T-helper 17 cell (primary cell): Measurements from ENCODE around the gene UQCC3. TPM values are rescaled to one million over a fixed set of nuclear protein-coding genes. Genes with fewer than 3 reads are reported as not detected.
"Not testable (repeated sequence)": the region's sequence is repeated elsewhere in the genome, so short reads cannot be mapped to it uniquely, and the experiment has no call there.

Source experiments
- ATAC-seq: fragments of 150-1000 bp; cut with Tn5 transposase; 2 replicates; pipeline ENCODE4 v1.10.0; 2021; ENCODE audit warnings: mild to moderate bottlenecking, moderate library complexity
- DNase-seq, 3 donors: peaks; one replicate each; pipeline versions ENCODE4 v3.0.0 to v3.0.0-alpha.2; 2020 to 2021
- H3K9me3 ChIP-seq: one replicate; pipeline ENCODE4 v1.7.0; 2013; ENCODE audit warnings: low read length, mild to moderate bottlenecking; ENCODE audit not compliant: control insufficient read depth, poor library complexity, severe bottlenecking
- H3K27ac Mint-ChIP-seq: one replicate; pipeline ENCODE4 v1.8.0; 2022; ENCODE audit warnings: mild to moderate bottlenecking, moderate library complexity, mixed read lengths
- H3K27me3 Mint-ChIP-seq: one replicate; pipeline ENCODE4 v1.8.0; 2022; ENCODE audit warnings: mixed read lengths
- H3K36me3 Mint-ChIP-seq: one replicate; pipeline ENCODE4 v1.8.0; 2022; ENCODE audit warnings: low read depth, mixed read lengths
- H3K4me1 Mint-ChIP-seq: one replicate; pipeline ENCODE4 v1.8.0; 2022; ENCODE audit warnings: mild to moderate bottlenecking, mixed read lengths
- H3K4me3 Mint-ChIP-seq: one replicate; pipeline ENCODE4 v1.8.0; 2022; ENCODE audit warnings: mild to moderate bottlenecking, moderate library complexity, mixed read lengths
- total RNA-seq, 4 donors: library from RNA in 2 of 4; stranded (reverse) in 2 of 4; gene quantifications; one replicate each; pipeline ENCODE4 v1.2.3 and lab custom pipeline; 2022 to 2026

Gene UQCC3
- total RNA-seq, 2 donors from 2014 or later = 2.6 to 3.3 TPM

GRCh38 chr11:62694455-62695167 lies 23.1 kb downstream of the UQCC3 start:
- peak; percentile 59 to 70 (median 61) for DNase-seq
- H3K36me3 Mint-ChIP-seq = peaks cover 3% of the 10 kb centered on the region
- no peaks in the 10 kb centered on the region for H3K9me3 ChIP-seq
- peaks cover 7% of the 10 kb centered on the region for H3K4me1 Mint-ChIP-seq
- H3K27ac Mint-ChIP-seq = no peak overlapping the region
- H3K27me3 Mint-ChIP-seq = no peaks in the 10 kb centered on the region
- H3K4me3 Mint-ChIP-seq = no peak overlapping the region
- peak; percentile 84 for ATAC-seq

- DNase-seq = no peak
- Mint-ChIP-seq H3K27me3 (no peaks in the 10 kb centered on the region), H3K36me3 (no peaks in the 10 kb centered on the region), H3K27ac (no peak overlapping the region), H3K4me3 (no peak overlapping the region), H3K4me1 (peaks cover 13% of the 10 kb centered on the region)
- no peak for ATAC-seq
- no peaks in the 10 kb centered on the region for H3K9me3 ChIP-seq
Observed at GRCh38 chr11:62702246-62702645, 30.8 kb downstream of the UQCC3 start.

- H3K27me3 Mint-ChIP-seq = not testable (repeated sequence)
Observed at GRCh38 chr11:62703921-62704320, 32.4 kb downstream of the UQCC3 start.

GRCh38 chr11:62705413-62705812 lies 33.9 kb downstream of the UQCC3 start:
- no peaks in the 10 kb centered on the region for H3K9me3 ChIP-seq
- no peaks in the 10 kb centered on the region for H3K27me3 Mint-ChIP-seq
- ATAC-seq = no peak
- H3K4me1 Mint-ChIP-seq = peaks cover 29% of the 10 kb centered on the region
- H3K36me3 Mint-ChIP-seq = no peaks in the 10 kb centered on the region
- peak overlapping the region; percentile 97 for H3K4me3 Mint-ChIP-seq
- DNase-seq = no peak
- peak overlapping the region; percentile 88 for H3K27ac Mint-ChIP-seq

More at GRCh38 chr11:62703921-62704320, 32.4 kb downstream of the UQCC3 start:
- H3K9me3 ChIP-seq, ATAC-seq, H3K36me3 Mint-ChIP-seq, DNase-seq: not testable (repeated sequence)
- Mint-ChIP-seq H3K4me3 (peak overlapping the region; percentile 19), H3K4me1 (peaks cover 21% of the 10 kb centered on the region), H3K27ac (peak overlapping the region; percentile 39)

- H3K36me3 Mint-ChIP-seq = no peaks in the 10 kb centered on the region
- peak overlapping the region; percentile 97 for H3K4me3 Mint-ChIP-seq
- peak; percentile 70 for ATAC-seq
Observed at GRCh38 chr11:62705880-62706849, 34.7 kb downstream of the UQCC3 start.

GRCh38 chr11:62706850-62707247 lies 35.4 kb downstream of the UQCC3 start:
- H3K36me3 Mint-ChIP-seq = no peaks in the 10 kb centered on the region
- H3K9me3 ChIP-seq = no peaks in the 10 kb centered on the region
- H3K4me3 Mint-ChIP-seq = peak overlapping the region; percentile 97
- no peak overlapping the region for H3K27ac Mint-ChIP-seq
- DNase-seq (no peak), ATAC-seq (no peak)
- peaks cover 29% of the 10 kb centered on the region for H3K4me1 Mint-ChIP-seq
- no peaks in the 10 kb centered on the region for H3K27me3 Mint-ChIP-seq

More at GRCh38 chr11:62705880-62706849, 34.7 kb downstream of the UQCC3 start:
- Mint-ChIP-seq H3K4me1 (peaks cover 29% of the 10 kb centered on the region), H3K27me3 (no peaks in the 10 kb centered on the region), H3K27ac (peak overlapping the region; percentile 88)
- H3K9me3 ChIP-seq = no peaks in the 10 kb centered on the region
- peak; percentile 91 to 96 (median 95) for DNase-seq

- Mint-ChIP-seq H3K27ac (peak within 1 kb of the TSS; percentile 100), H3K36me3 (no peaks in the 10 kb centered on the region), H3K27me3 (no peaks in the 10 kb centered on the region), H3K4me1 (peaks cover 29% of the 10 kb centered on the region), H3K4me3 (peak within 1 kb of the TSS; percentile 97)
- no peaks in the 10 kb centered on the region for H3K9me3 ChIP-seq
- ATAC-seq (no peak), DNase-seq (no peak)
Observed at GRCh38 chr11:62707277-62707861, 35.9 kb downstream of the UQCC3 start, which contains the start of the genes BSCL2 and GNG3. BSCL2 (minus strand) TSS chr11:62707424; CDS start chr11:62707195, 229 bp downstream. GNG3 (plus strand) TSS chr11:62707676; CDS start chr11:62708296, 620 bp downstream.

GRCh38 chr11:62708392-62708791 lies 36.9 kb downstream of the UQCC3 start:
- H3K4me1 Mint-ChIP-seq = peaks cover 35% of the 10 kb centered on the region
- peak overlapping the region; percentile 100 for H3K27ac Mint-ChIP-seq

GRCh38 chr11:62708793-62709192 lies 37.3 kb downstream of the UQCC3 start:
- Mint-ChIP-seq H3K27ac (peak overlapping the region; percentile 100), H3K4me3 (peak overlapping the region; percentile 97), H3K4me1 (peaks cover 38% of the 10 kb centered on the region), H3K27me3 (no peaks in the 10 kb centered on the region), H3K36me3 (no peaks in the 10 kb centered on the region)
- DNase-seq (peak; percentile 26 to 33 (median 26)), ATAC-seq (peak; percentile 22)
- H3K9me3 ChIP-seq = no peaks in the 10 kb centered on the region

More at GRCh38 chr11:62708392-62708791, 36.9 kb downstream of the UQCC3 start:
- Mint-ChIP-seq H3K27me3 (no peaks in the 10 kb centered on the region), H3K36me3 (no peaks in the 10 kb centered on the region), H3K4me3 (peak overlapping the region; percentile 97)
- DNase-seq (no peak), ATAC-seq (no peak)
- no peaks in the 10 kb centered on the region for H3K9me3 ChIP-seq

GRCh38 chr11:62709247-62710000 lies 38.0 kb downstream of the UQCC3 start:
- Mint-ChIP-seq H3K27ac (peak overlapping the region; percentile 100), H3K27me3 (no peaks in the 10 kb centered on the region), H3K36me3 (no peaks in the 10 kb centered on the region), H3K4me1 (peaks cover 41% of the 10 kb centered on the region), H3K4me3 (peak overlapping the region; percentile 97)
- ATAC-seq (peak; percentile 83), DNase-seq (peak; percentile 83 to 93 (median 90))
- H3K9me3 ChIP-seq = no peaks in the 10 kb centered on the region

GRCh38 chr11:62710001-62710345 lies 38.5 kb downstream of the UQCC3 start:
- peak overlapping the region; percentile 97 for H3K4me3 Mint-ChIP-seq
- no peaks in the 10 kb centered on the region for H3K27me3 Mint-ChIP-seq
- ATAC-seq (no peak), DNase-seq (peak in 1 of 3 donors; percentile 20)
- H3K36me3 Mint-ChIP-seq = no peaks in the 10 kb centered on the region
- no peaks in the 10 kb centered on the region for H3K9me3 ChIP-seq
- H3K27ac Mint-ChIP-seq = peak overlapping the region; percentile 100
- peaks cover 43% of the 10 kb centered on the region for H3K4me1 Mint-ChIP-seq

- H3K27me3 Mint-ChIP-seq = no peaks in the 10 kb centered on the region
- H3K4me3 Mint-ChIP-seq = no peak overlapping the region
- H3K4me1 Mint-ChIP-seq = peaks cover 41% of the 10 kb centered on the region
- H3K27ac Mint-ChIP-seq = peak overlapping the region; percentile 91
- H3K36me3 Mint-ChIP-seq = no peaks in the 10 kb centered on the region
- H3K9me3 ChIP-seq = no peaks in the 10 kb centered on the region
- ATAC-seq = no peak
- no peak for DNase-seq
Observed at GRCh38 chr11:62712276-62712812, 40.9 kb downstream of the UQCC3 start.
